ENCODE data around the gene ART5.
"Not testable (repeated sequence)": the region's sequence is repeated elsewhere in the genome, so short reads cannot be mapped to it uniquely, and the experiment has no call there.

The ART5 gene

GRCh38 chr11:3657331-3657730 lies 15.5 kb upstream of the ART5 start:
- not testable (repeated sequence) for DNase-seq (ENCODE audit: low spot score)

DNA sequence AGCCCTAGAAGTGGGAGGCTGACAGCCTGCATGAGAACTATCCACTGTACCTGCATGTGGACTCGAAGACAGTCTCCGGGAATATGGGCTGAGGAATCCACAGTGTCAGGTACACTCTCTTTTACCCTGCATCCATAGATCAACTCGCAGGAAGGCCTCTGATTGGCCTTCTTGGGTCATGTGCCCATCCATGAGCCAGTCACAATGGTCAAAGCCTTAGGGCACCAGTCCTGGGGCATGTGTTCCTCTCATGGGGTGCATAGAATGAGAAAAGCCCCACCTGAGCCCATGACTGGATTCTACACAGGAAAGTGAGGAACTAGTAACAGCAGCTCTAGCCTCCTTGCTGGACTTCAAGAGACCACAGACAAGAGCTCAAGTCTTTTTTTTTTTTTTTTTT lies 13.8 kb upstream of the ART5 start:
- no peak for DNase-seq (ENCODE audit: low spot score)

DNA sequence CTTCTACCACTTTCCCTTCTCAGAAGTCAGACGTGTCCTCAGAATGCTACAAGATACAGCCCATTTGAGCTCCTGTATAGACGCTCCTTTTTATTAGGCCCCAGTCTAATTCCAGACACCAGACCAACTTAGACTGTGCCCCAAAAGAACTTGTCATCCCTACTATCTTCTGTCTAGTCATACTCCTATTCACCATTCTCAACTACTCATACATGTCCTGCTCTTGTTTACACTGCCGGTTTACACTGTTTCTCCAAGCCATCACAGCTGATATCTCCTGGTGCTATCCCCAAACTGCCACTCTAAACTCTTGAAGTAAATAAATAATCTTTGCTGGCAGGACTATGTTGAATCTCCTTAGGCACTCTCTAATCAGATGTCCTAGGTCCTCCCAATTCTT lies 10.7 kb upstream of the ART5 start:
- DNase-seq (ENCODE audit: low spot score), result not testable (repeated sequence)

DNA sequence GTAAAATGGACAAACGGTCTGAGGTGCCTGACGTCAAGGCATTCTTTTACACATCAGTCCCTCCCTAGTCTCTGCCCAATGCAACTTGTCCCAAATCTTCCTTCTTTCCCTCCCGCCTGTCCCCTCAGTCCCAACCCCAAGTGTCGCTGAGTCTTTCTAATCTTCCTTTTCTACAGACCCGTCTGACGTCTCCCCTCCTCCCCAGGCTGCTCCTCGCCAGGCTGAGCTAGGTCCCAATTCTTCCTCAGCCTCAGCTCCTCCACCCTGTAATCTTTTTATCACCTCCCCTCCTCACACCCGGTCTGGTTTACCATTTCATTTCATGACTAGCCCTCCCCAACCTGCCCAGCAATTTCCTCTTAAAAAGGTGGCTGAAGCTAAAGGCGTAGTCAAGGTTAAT lies 7.6 kb upstream of the ART5 start:
- not testable (repeated sequence) for DNase-seq (ENCODE audit: low spot score)

GRCh38 chr11:3648843-3649242 lies 7.1 kb upstream of the ART5 start:
- DNase-seq (ENCODE audit: low spot score), result not testable (repeated sequence)

- no peak for DNase-seq (ENCODE audit: low spot score)
Measured at GRCh38 chr11:3645552-3645951, 3.8 kb upstream of the ART5 start.

DNA sequence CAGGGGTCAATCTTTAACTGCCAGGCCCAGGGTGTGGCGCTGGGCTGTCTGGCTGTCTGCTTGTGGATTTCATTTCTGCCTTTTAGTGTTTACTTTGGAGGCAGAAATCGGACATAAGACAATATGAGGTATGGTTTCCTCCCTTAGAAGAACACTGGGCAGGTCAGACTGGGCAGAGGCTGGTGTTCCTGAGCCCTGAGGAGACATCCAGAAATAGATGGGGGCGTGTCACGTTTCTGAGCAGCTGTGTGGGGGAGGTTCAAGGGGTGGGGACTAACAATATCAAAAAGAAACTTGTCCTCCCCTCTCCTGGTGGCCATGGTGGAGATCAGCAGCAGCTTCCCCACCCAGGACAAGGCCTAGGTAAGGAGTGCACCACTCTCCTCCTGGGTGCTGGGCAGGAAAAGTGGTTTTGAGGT lies 3.0 kb upstream of the ART5 start, which contains the start of gene ART1:
Gene ART1 (plus strand): TSS at position 312 of the 419 bp plus-strand sequence. CDS start 14,086 bp downstream, outside the sequence.
- DNase-seq (ENCODE audit: low spot score), result no peak

- not testable (repeated sequence) for DNase-seq (ENCODE audit: low spot score)
Measured at GRCh38 chr11:3643102-3643546, 1.3 kb upstream of the ART5 start.

DNA sequence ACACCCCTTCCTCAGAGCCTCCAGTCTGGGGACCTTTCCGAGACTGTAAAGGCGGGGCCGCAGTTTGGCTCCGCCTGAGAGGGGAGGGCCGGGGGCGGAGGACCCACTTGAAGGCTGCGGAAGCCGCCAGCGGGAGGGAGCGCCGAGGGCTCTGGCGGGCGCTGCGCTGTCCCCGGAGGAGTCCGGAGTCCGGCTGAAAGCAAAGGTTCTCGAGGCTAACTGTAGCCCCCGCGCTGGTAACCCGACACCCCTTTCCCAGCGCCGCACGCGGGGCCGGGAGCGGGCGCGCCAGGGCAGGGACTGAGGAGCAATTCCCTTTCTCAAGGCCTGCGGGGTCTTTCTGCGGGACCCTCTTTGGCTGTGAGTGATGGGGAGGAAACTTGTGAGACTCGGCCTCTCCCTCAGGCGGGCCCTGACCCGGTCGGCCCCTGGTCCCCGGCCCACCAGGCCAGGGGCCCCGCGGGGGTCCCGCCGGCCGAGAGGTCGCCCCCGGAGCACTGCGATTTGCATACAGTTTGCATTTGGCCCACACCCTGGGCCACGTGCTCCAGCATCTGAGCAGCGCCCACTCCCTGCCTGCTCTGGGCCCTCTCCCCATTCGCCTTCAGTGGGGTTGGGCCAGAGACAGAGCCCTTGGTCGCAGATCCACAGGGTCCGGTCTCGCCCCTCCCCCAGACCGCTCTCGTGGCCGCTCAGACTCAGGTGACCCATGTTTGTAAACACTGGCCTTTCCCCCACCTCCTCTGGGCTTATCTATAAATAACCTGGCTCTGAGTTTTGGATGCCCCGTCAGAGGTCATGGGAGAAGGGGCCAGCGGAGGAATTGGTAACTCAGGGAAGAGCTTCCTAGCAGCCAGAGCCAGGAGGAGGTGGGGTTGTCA lies 519 bp upstream of the ART5 start:
- peak; percentile 83 for DNase-seq (ENCODE audit: low spot score)

DNA sequence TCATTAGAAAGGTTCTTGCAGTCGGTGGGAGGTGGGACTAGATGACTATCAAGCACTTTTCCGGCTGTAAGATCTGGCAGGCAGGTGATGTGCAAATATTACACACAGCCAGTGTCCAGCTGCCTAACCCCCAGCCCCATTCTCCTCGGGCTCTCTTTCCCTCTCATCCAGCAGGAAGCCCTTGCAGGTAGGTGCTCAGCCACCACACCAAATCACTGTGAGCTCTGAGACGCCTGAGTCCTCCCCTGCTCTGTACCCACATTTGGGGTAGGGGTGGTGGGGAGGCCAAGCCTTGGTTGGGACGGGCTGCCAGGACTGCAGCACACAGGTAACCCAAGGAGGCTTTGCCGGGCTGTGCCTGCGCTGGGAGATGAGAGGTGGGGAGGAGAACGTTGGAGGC lies 601 bp downstream of the ART5 start:
- DNase-seq (ENCODE audit: low spot score), result no peak

GRCh38 chr11:3639841-3640240 lies 2.0 kb downstream of the ART5 start:
- DNase-seq (ENCODE audit: low spot score), result no peak

DNA sequence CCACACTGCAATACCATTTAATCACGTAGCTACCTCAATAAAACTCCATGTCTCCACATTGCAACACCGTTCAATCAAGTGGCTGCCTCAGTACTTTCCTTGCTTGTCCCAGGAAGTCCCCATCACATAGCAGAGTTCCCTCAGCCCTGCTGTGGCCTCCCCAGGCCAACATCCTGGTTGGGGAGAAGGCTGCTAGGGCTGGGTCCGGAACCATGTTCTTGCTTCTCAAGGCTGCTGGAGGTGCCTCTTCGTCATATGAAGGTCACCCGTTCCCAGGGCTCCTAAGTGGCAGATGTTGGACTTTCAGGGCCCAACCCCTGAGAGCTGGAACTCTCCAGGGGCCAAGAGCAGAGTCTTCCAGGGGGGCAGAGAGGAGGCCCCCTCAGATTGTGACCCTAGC lies 3.3 kb downstream of the ART5 start:
- DNase-seq (ENCODE audit: low spot score), result no peak

DNA sequence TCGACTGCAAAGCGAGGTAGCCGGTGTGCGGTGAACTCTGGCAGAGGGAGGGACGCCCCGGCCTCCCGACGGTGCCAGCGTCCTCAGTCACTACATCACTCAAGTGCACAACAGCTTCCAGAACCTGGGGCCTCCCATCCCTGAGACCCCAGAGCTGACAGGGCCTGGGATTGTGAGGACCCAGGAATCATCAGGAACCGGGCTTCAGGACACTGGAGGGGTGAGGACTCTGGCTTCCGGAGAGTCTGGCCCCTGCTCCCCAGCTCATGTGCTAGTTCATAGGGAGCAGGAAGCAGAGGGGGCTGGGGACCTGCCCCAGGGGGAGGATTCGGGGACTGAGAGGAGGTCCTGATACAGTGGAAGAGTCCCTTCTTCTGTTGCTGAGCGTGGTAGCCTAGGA lies 4.6 kb downstream of the ART5 start:
- no peak for DNase-seq (ENCODE audit: low spot score)

GRCh38 chr11:3635641-3636375 lies 6.0 kb downstream of the ART5 start:
- no peak for DNase-seq (ENCODE audit: low spot score)

DNA sequence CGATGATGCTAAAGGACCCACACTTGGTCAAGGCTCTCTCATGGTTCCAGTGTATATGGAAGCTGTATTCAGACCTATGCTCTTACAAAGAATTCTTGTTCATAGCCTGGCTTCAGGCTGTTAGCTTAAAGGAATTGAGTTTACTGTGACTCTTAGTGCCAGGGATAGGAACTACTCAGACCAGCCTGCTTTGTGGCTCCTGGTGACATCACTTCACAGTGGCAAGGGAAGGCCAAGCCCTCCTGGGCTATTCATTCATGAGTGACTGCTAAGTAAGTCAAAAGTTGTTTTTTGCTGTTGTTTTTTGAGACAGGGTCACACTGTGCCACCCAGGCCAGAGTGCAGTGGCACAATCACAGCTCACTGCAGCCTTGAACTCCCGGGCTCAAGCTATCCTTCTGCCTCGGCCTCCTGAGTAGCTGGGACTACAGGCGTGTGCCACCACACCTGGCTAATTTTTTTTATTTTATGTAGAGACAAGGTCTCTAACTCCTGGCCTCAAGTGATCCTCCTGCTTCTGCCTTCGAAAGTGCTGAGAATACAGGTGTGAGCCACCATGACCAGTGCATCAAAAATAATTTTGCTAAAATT lies 9.6 kb downstream of the ART5 start:
- DNase-seq (ENCODE audit: low spot score), result no peak

- DNase-seq (ENCODE audit: low spot score), result no peak
Measured at GRCh38 chr11:3631331-3631730, 10.5 kb downstream of the ART5 start.

GRCh38 chr11:3627291-3627690 lies 14.5 kb downstream of the ART5 start:
- peak; percentile 88 for DNase-seq (ENCODE audit: low spot score)

- DNase-seq (ENCODE audit: low spot score), result no peak
Measured at GRCh38 chr11:3626250-3626960, 15.4 kb downstream of the ART5 start.

DNA sequence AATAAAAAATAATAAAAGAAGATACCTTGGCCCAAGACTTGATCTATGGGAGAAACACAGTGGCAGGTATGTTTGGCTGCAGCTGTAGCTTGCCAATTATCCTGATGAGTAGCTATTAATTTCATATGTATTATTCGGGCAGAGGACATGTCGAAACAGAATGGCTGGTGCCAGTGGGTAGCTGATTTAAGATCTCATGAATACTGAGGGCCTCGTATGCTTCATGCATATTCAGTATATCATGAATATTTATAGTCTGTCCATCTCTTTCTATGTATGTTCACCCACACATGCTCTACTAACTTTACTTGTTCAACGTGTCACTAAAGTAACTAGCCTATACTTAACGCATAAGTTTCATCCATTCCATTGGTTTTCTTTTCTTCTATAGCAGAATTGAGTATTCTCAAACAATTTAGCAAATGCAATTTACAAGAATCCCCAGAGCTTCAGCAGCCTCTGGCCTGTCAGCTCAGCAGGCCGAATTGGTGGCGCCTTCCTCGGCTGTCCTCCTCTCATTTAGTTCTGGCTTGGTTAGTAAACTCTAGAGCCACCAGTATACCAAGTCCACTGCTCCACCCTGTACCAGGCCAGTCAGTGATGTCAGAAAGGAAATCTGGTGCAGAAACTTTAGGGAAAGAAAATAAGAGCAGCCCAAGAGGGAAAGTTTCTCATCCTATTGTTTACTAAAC lies 17.9 kb downstream of the ART5 start:
- DNase-seq (ENCODE audit: low spot score), result no peak

GRCh38 chr11:3623121-3623520 lies 18.7 kb downstream of the ART5 start:
- DNase-seq (ENCODE audit: low spot score), result no peak

- DNase-seq (ENCODE audit: low spot score), result no peak
Measured at GRCh38 chr11:3622521-3622920, 19.3 kb downstream of the ART5 start.
